Measurements from ENCODE around the gene KCNK6.

The KCNK6 gene

GRCh38 chr19:38319421-38320258, at the start of gene KCNK6:
Gene KCNK6, plus strand, starts transcription at chr19:38319845. Its CDS starts 106 bp downstream, at chr19:38319951.
- in situ Hi-C loops (cut with MboI; ENCODE audit: low sequenced_read_pairs) = loop anchor here (10.0 kb wide), 1 partner anchor 75 kb away; no protein-coding TSS in a partner anchor

GRCh38 chr19:38270587-38271167, 49.0 kb upstream of the KCNK6 start:
- in situ Hi-C loops (cut with MboI; ENCODE audit: low sequenced_read_pairs) = no loop called here

- in situ Hi-C loops (cut with MboI; ENCODE audit: low sequenced_read_pairs) = no loop called here
These were observed 46.1 kb upstream of the KCNK6 start for GRCh38 chr19:38273499-38273898.

GRCh38 chr19:38274739-38275138, 44.9 kb upstream of the KCNK6 start:
- in situ Hi-C loops (cut with MboI; ENCODE audit: low sequenced_read_pairs) = no loop called here

GRCh38 chr19:38276942-38277517, 42.6 kb upstream of the KCNK6 start:
- in situ Hi-C loops (cut with MboI; ENCODE audit: low sequenced_read_pairs) = no loop called here

- in situ Hi-C loops (cut with MboI; ENCODE audit: low sequenced_read_pairs) = no loop called here
These were observed 42.1 kb upstream of the KCNK6 start for GRCh38 chr19:38277549-38277948.

GRCh38 chr19:38277969-38278680, 41.5 kb upstream of the KCNK6 start:
- in situ Hi-C loops (cut with MboI; ENCODE audit: low sequenced_read_pairs) = no loop called here

GRCh38 chr19:38278751-38279150, 40.9 kb upstream of the KCNK6 start:
- in situ Hi-C loops (cut with MboI; ENCODE audit: low sequenced_read_pairs) = no loop called here

GRCh38 chr19:38280030-38280921, 39.4 kb upstream of the KCNK6 start:
- in situ Hi-C loops (cut with MboI; ENCODE audit: low sequenced_read_pairs) = no loop called here

GRCh38 chr19:38281811-38282566, 37.7 kb upstream of the KCNK6 start:
- in situ Hi-C loops (cut with MboI; ENCODE audit: low sequenced_read_pairs) = no loop called here

GRCh38 chr19:38283271-38283670, 36.4 kb upstream of the KCNK6 start:
- in situ Hi-C loops (cut with MboI; ENCODE audit: low sequenced_read_pairs) = no loop called here

GRCh38 chr19:38284422-38284821, 35.2 kb upstream of the KCNK6 start:
- in situ Hi-C loops (cut with MboI; ENCODE audit: low sequenced_read_pairs) = no loop called here

- in situ Hi-C loops (cut with MboI; ENCODE audit: low sequenced_read_pairs) = no loop called here
These were observed 34.1 kb upstream of the KCNK6 start for GRCh38 chr19:38285567-38285966.

- in situ Hi-C loops (cut with MboI; ENCODE audit: low sequenced_read_pairs) = no loop called here
These were observed 32.0 kb upstream of the KCNK6 start for GRCh38 chr19:38287604-38288003.

- in situ Hi-C loops (cut with MboI; ENCODE audit: low sequenced_read_pairs) = no loop called here
These were observed 31.4 kb upstream of the KCNK6 start for GRCh38 chr19:38288123-38288855.

- in situ Hi-C loops (cut with MboI; ENCODE audit: low sequenced_read_pairs) = no loop called here
These were observed 29.7 kb upstream of the KCNK6 start for GRCh38 chr19:38289955-38290354.

- in situ Hi-C loops (cut with MboI; ENCODE audit: low sequenced_read_pairs) = no loop called here
These were observed 29.0 kb upstream of the KCNK6 start for GRCh38 chr19:38290631-38291147.

- in situ Hi-C loops (cut with MboI; ENCODE audit: low sequenced_read_pairs) = no loop called here
These were observed 27.8 kb upstream of the KCNK6 start for GRCh38 chr19:38291855-38292254.

- in situ Hi-C loops (cut with MboI; ENCODE audit: low sequenced_read_pairs) = no loop called here
These were observed 26.4 kb upstream of the KCNK6 start for GRCh38 chr19:38293281-38293680.
